Head of caudate nucleus (tissue), 42 donors: Measurements from ENCODE around the gene SCN8A.
"Not testable (repeated sequence)": the region's sequence is repeated elsewhere in the genome, so short reads cannot be mapped to it uniquely, and the experiment has no call there.

ENCODE experiments used
- DNase-seq, 42 donors: peaks; one replicate each; pipeline versions ENCODE4 v3.0.0 to v3.0.0-alpha.2; 2020 to 2021; ENCODE audit warnings: mixed read lengths in 7 of 42
- intact Hi-C: fragments of 100-400 bp; cut with DNase I; formaldehyde crosslinking; loops from one replicate; pipeline ENCODE4 v1.15.0; 2022

The SCN8A gene

DNA sequence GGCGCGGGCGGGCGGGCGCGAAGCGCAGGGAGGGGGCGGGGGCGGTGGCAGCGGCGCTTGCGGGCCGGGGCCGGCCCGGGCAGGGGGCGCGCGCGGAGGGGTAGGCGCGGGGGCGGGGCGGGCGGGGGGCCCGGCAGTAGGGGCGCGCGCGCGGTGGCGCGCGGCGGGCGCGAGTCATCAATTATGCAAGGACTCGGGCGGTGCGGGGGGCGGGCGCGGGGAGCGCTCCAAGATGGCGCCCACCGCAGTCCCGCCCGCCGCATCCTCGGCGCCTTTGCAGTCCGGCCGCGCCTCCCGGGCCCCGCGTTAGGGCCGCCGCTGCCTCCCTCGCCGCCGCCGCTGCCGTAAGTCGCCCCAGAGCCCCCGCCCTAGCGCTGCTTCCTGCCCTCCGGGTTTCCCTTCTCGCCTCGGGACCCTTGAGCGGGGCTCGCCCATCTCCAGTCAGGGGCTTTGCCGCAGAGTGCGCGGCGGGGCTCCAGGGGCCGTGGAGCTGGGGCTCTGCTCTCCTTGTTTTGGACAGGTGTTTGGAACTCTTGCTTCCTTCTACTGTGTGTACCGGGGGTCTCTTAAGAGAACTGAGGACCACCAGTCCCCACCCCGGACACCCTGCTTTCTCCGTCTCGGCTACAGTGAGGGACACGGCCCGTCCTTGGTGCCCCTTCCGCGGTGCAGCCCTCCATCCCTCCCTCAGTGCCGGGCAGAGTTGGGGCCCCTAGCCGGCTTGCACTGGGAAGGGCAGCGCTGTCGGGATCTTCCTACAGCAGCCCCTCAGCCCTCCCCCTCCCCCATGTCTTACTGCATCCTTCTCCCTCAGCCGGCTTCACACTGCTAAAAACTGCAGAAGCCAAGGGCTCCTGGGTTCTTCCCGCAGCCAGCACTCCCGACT lies at the start of gene SCN8A:
TSS of gene SCN8A (plus strand) at position 218 of the 886 bp plus-strand sequence. CDS start 71,585 bp downstream, outside the sequence.
- intact Hi-C loops = no loop called here
- DNase-seq = peak; percentile 4 to 86 (median 72)

DNA sequence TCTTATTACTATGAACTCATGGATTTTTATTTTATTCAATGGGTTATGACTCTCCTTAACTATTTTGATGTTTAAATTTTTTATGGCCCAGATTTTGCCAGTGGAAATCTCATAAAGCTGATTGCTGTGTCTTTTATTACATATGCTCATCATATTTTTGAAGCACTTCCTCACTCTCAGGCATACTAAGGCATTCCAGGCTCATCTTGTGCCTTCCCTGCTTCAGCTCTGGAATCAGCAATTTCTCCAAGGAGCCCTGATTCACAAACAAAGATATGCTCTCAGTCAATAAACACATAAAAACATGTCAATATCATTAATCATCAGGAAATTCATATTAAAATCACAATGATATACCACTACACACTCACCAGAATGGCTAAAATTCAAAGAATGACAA lies 44.9 kb upstream of the SCN8A start:
- intact Hi-C loops = no loop called here
- DNase-seq = no peak

DNA sequence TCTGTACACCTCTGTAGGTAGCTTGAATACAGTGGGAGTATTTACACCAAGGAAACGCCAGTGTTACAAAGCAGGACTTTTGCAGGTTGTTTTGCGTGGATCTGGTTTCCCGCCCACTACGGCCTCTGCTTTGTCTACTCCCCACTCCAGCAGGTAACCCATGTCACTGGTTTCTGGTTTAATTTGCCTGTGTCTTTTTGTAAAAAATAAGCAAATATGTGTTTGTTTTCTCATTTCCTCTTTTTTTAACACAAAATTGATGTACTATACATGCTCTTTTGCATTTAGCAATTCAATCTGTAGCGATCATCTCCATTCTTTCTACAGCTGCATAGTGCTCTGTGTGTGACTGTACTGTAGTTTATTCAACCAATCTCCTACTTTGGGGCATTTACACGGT lies 43.4 kb upstream of the SCN8A start:
- intact Hi-C loops = no loop called here
- DNase-seq = no peak

DNA sequence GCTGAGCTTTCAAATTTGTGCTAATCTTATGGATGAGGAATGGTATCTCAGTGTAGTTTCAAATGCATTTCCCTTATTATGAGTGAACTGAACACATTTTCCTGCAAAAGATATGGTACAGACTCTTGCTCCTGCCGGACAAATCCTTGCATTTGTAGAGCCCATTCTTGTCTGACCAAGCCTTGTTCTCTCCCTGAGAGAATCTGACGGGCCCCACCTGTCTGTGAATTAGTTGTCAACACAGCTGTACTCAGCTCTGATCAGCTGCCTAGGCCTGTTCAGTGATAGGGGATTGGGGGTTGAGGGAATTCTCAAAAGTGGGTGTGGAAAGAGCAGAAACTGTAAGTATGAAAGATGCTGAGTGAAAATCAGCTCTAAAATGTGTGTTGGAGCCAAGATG lies 42.8 kb upstream of the SCN8A start:
- DNase-seq = no peak
- intact Hi-C loops = no loop called here

DNA sequence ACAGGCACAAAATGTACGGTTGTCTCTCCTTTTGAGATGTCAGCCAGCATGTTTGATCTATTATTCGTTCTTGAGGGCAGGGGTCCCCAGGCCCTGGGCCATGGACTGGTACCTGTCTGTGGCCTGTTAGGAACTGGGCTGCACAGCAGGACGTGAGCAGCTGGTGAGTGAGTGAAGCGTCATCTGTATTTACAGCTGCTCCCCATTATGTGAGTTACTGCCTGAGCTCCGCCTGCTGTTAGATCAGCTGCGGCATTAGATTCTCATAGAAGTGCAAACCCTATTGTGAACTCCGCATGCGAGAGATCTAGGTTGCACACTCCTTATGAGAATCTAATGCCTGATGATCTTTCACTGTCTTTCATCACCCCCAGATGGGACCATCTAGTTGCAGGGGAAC lies 41.4 kb upstream of the SCN8A start:
- DNase-seq = no peak
- intact Hi-C loops = no loop called here

DNA sequence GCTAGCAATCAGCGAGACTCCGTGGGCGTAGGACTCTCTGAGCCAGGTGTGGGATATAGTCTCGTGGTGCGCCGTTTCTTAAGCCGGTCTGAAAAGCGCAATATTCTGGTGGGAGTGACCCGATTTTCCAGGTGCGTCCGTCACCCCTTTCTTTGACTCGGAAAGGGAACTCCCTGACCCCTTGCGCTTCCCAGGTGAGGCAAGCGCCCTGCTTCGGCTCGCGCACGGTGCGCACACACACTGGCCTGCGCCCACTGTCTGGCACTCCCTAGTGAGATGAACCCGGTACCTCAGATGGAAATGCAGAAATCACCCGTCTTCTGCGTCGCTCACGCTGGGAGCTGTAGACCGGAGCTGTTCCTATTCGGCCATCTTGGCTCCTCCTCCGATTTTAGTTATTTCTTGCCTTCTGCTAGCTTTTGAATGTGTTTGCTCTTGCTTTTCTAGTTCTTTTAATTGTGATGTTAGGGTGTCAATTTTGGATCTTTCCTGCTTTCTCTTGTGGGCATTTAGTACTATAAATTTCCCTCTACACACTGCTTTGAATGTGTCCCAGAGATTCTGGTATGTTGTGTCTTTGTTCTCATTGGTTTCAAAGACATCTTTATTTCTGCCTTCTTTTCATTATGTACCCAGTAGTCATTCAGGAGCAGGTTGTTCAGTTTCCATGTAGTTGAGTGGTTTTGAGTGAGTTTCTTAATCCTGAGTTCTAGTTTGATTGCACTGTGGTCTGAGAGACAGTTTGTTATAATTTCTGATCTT lies 22.6 kb upstream of the SCN8A start:
- intact Hi-C loops, DNase-seq: not testable (repeated sequence)

DNA sequence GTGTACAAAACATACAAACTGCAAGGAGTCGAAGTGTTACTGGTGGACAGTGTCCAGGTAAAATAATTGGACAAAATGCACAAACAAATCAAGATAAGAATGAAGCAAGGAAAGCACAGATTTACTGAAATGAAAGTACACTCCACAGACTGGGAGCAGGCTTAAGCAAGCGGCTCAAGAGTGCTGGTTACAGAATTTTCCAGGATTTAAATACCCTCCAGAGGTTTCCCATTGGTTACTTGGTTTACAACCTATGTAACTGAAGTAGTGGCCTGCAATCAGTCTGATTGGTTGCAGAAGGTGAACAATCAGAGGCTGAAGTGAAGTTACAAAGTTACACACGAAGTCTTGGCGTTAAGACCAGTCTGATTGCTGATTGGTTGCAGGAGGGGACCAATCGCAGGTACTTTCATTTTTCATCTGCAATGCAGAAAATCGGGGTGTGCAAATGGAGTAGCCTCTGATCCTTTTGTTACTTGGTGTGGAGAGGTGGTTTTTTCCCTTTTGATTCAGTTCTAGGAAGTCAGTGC lies 11.6 kb upstream of the SCN8A start:
- no peak for DNase-seq
- intact Hi-C loops = no loop called here

DNA sequence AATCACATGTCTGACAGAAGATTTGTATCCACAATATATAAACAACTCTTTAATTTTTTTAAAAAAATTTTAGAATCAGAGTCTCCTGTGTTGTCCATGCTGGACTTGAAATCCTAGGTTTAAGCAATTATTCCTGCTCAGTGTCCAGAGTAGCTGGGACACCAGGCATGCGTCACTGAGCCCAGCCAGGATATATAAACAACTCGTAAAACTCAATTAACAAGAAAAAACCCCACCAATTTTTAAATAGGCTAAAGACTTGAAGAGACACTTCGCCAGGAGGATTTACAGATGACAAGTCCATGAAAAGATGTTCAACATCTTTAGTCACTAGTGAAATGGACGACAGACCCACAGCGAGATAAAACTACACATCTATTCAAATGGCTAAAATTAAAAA lies 2.0 kb upstream of the SCN8A start:
- intact Hi-C loops = no loop called here

DNA sequence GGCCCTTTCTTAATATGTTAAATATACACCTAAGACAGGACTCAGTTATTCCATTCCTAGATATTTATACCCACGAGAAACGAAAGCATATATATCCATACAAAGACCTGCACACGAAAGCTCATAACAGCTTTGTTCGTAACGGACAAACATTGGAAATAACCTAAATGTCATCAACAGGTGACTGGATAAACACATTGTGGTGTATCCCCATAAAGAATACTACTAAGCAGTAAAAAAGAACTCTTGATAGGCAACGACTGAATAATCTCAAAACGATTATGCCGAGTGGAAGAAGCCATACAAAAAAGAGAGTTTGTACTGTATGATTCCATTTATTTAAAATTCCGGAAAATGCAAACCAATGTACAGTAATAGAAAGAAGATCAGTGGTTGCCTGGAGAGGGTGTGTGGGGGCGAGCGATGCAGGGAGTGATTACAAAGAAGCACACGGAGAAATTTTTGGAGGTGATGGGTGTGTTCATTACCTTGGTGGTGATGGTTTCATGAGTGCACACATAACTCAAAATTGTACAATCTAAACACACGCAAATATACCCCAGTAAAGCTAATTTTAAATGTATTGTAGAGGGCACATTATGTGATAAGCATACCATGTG lies 1.4 kb upstream of the SCN8A start:
- intact Hi-C loops = no loop called here
- DNase-seq = peak in 38 of 42 donors; percentile 19 to 82 (median 54)

More for the DNA sequence above, 2.0 kb upstream of the SCN8A start:
- DNase-seq = no peak

DNA sequence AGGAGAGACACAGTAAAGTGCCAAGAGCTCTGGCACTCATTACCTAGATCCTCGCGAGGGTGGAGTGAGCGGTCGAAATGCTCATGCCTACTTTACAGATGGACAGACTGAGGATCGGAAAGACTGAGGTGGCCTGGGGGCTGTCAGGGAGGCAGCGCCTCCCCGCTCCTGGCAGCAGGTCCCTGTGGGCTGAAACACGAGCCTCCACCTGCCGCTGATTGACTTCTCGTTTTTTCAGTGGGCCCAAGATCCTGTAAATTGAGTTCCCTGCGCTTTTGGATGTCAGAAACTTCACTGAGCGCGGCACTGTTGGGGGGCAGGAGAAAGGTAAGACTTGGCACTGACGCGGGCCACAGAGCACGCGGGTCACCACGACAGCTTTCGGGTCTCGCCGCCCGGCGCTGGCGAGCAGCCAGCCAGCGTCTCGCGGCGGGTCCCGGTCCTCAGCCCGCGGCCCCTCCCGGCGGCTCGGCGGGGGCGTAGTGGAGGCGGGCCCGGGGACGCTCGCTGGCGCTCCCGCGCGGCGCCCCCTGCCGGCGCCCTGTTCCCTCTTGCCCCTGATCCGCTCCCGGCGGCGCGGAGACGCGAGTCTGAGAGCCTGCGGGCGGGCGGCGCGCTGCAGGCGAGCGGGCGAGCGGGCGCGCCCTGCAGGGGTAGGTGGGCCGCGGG lies 552 bp upstream of the SCN8A start:
- peak; percentile 23 to 89 (median 80) for DNase-seq
- intact Hi-C loops = no loop called here

DNA sequence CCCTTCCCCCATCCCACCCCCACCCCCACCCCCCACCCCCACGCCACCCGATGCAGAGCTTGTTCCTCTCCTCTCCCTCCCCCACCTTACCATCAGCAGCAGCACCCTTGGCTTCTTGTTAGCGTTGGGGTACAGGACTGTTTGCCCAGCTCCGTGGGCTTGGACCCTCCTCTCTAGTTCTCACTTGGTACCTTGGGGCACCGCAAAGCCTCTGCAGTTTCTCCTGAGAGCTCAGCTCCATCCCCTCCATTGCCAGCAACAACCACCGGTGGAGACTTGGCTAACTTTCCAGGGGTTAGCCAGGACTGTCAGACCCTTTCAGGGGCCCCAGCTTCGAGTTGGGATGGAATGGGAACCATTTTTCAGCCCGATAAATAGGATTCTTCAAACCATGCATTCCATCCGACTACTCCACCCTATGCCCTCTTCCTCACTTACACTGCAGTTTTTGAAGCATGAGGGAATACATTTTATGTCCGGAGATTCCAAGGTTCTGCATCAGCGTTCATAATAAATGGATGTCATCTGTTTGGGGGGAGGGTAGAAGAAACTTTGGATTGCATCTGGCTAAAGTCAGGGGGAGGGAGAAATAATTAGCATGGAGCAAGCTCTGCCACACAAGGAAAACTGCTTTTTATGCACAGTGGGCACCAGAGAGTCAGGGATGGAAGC lies 1.1 kb downstream of the SCN8A start:
- peak in 10 of 42 donors; percentile 4 to 19 (median 14) for DNase-seq
- intact Hi-C loops = no loop called here

DNA sequence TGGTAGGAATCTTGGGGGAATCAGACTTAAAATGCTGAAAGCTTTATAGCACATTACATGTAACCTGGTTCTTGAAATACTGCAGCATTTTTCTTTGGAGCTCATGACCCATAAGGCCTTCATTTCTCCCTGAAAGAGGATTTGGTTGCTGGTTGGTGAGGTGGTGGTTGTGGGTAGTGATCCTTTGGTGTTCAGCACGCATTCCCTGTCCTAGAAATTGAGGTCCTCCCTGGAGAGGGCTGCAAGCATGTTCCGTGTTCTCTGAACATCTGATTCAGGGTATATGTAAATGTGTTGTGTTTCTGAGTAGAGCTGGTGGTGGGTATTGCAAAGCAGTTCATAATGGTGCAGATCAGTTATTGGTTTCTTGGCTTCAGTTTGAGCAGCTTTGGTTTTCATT lies 2.0 kb downstream of the SCN8A start:
- intact Hi-C loops = no loop called here
- peak in 3 of 42 donors; percentile 3 to 14 (median 14) for DNase-seq

DNA sequence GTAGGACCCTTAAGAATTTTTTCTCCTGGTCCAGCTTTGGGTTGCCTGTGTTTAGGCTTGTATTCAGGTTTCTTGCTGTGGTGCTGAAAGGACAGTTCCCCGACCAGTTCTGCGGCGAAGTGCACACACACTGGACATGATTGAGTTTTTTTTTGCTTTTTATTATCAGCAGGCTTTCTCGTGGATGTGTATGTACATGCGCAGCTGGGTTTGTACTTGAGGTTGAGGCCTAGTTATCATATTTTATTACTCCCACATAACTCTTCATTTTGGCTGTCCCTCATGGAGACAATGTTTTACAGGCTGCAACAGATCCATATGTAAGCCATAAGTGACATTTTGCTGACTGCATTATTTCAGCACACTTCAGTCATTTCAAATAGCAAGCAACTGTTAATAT lies 2.5 kb downstream of the SCN8A start:
- intact Hi-C loops = no loop called here
- peak in 15 of 42 donors; percentile 9 to 63 (median 23) for DNase-seq

DNA sequence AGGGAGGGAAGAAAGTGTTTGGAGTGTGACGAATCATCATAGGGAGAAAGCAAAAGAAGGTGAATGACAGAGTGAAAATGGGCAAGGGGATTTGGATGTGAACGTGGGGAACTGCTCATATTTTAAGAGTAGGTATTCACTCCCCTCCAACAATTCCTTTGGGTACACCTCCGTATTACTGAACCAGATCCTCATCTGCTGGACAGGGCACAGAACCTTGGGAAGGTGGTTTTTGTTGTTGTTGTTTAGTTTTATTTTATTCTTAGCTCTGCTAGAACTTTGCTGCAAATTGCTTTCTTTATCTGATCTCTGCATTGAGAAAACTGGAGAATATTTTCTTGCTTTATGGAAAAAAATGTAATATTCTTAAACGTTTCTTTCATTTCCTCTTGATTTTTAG lies 7.1 kb downstream of the SCN8A start:
- intact Hi-C loops = no loop called here
- no peak for DNase-seq

DNA sequence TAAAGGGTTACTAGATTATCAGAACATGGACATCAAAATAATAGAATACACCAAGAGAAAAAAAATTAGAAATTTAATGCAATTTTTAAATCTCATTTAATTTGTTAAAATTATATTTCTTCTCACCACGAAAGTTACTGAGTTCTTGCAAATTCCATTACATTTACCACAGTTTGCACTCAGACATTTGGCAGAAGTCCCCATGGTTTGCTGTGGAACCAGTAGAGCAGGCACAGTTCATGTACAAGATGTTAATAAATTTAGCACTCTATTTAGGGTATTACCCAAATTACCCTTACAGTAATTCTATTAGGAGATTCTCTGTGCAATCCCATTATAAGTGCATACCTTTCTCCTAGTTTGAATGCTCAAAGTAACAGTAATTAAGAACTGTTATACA lies 9.7 kb downstream of the SCN8A start:
- DNase-seq = no peak
- intact Hi-C loops = no loop called here

DNA sequence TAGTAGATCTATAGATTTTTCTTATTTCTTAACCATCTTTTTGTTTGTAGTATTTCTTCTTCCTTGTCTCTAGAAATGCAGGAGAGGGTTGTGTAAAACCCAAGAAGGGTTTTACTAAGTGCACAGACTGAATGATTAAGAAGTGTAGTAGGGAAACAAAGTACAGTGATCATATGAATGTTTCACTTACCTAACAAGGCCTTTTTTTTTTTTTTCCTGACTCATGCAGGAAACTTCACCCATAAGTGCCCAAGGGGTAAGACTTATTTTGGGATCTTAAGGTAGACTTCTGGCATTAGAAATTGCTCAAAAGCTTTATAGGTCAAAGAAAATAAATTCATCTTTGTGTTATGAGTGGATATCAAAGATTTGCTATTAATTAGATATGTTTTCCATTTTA lies 10.2 kb downstream of the SCN8A start:
- no peak for DNase-seq
- intact Hi-C loops = no loop called here

DNA sequence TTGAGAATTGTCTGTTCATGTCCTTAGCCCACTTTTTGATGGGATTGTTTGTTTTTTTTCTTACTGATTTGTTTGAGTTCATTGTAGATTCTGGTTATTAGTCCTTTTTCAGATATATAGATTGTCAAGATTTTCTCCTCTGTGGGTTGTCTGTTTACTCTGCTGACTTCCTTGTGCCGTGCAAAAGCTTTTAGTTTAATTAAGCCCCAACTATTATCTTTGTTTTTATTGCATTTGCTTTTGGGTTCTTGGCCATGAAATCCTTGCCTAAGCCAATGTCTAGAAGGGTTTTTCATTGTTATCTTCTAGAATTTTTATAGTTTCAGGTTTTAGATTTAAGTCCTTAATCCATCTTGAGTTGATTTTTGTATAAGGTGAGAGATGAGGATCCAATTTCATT lies 14.9 kb downstream of the SCN8A start:
- DNase-seq, intact Hi-C loops: not testable (repeated sequence)

DNA sequence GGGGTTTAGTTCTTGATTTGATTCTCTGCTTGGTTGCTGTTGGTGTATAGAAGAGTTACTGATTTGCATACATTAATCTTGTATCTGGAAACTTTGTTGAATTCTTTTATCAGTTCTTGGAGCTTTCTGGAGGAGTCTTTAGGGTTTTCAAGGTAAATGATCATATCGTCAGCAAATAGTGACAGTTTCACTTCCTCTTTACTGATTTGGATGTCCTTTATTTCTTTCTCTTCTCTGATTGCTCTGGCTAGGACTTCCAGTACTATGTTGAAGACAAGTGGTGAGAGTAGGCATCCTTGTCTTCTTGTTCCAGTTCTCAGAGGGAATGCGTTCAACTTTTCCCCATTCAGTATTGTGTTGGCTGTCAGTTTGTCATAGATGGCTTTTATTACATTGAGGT lies 16.2 kb downstream of the SCN8A start:
- intact Hi-C loops, DNase-seq: not testable (repeated sequence)

DNA sequence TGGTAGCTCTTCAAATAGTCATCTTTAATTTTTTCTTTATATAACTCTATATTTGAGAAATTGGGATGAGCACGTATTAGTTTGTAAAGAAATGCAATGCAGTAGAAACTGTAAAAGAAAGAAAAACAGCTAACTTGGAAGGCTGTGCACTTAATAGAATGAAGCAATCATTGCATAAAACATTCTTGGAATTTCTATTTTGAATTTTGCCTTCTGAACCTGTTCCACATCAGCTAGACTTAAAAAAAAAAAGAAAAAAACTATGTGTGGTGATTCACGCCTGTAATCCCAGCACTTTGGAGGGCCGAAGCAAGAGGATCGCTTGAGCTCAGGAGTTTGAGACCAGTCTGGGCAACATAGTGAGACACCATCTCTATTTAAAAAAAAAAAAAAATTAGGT lies 29.4 kb downstream of the SCN8A start:
- DNase-seq = no peak
- intact Hi-C loops = no loop called here
